HEK293 (cell line): ENCODE data around the gene ARNT2.

Experiments
- CTCF ChIP-seq: fragments of 450-650 bp; formaldehyde crosslinking; IDR thresholded peaks from 2 replicates; pipeline ENCODE4 v1.5.1; 2016; ENCODE audit warnings: missing biosample characterization, missing genetic modification characterization
- ZFP41 ChIP-seq: fragments of 450-650 bp; formaldehyde crosslinking; IDR thresholded peaks from 2 replicates; pipeline ENCODE4 v1.5.1; 2016; ENCODE audit warnings: missing biosample characterization, missing genetic modification characterization, borderline replicate concordance
- ZNF114 ChIP-seq: fragments of 450-650 bp; formaldehyde crosslinking; IDR thresholded peaks from 2 replicates; pipeline ENCODE4 v1.5.0; 2017; ENCODE audit warnings: missing biosample characterization, missing genetic modification characterization
- ZNF146 ChIP-seq: fragments of 450-650 bp; formaldehyde crosslinking; IDR thresholded peaks from 2 replicates; pipeline ENCODE4 v1.5.1; 2016; ENCODE audit warnings: missing biosample characterization, missing genetic modification characterization
- ZNF174 ChIP-seq: fragments of 450-650 bp; formaldehyde crosslinking; IDR thresholded peaks from 2 replicates; pipeline ENCODE4 v1.5.0; 2017; ENCODE audit warnings: missing biosample characterization, mild to moderate bottlenecking, missing genetic modification characterization
- ZNF426 ChIP-seq: fragments of 450-650 bp; formaldehyde crosslinking; IDR thresholded peaks from 2 replicates; pipeline ENCODE4 v1.5.1; 2017; ENCODE audit warnings: missing biosample characterization, missing genetic modification characterization, mild to moderate bottlenecking, inconsistent platforms, moderate library complexity
- ZNF549 ChIP-seq: fragments of 450-650 bp; IDR thresholded peaks from 2 replicates; pipeline ENCODE4 v1.5.1; 2018; ENCODE audit warnings: missing biosample characterization, missing genetic modification characterization, mild to moderate bottlenecking, inconsistent platforms, moderate library complexity
- ZSCAN16 ChIP-seq: fragments of 450-650 bp; formaldehyde crosslinking; IDR thresholded peaks from 2 replicates; pipeline ENCODE4 v1.5.1; 2016; ENCODE audit warnings: missing biosample characterization, missing genetic modification characterization
- TF ChIP-seq, protein P1 (sequence below): fragments of 450-650 bp; formaldehyde crosslinking; IDR thresholded peaks from 2 replicates; pipeline ENCODE4 v1.5.1; 2016; ENCODE audit warnings: missing biosample characterization, missing genetic modification characterization
- TF ChIP-seq, protein P2 (sequence below): fragments of 450-650 bp; formaldehyde crosslinking; IDR thresholded peaks from 2 replicates; pipeline ENCODE4 v1.5.1; 2016; ENCODE audit warnings: missing biosample characterization, missing genetic modification characterization

DNA sequence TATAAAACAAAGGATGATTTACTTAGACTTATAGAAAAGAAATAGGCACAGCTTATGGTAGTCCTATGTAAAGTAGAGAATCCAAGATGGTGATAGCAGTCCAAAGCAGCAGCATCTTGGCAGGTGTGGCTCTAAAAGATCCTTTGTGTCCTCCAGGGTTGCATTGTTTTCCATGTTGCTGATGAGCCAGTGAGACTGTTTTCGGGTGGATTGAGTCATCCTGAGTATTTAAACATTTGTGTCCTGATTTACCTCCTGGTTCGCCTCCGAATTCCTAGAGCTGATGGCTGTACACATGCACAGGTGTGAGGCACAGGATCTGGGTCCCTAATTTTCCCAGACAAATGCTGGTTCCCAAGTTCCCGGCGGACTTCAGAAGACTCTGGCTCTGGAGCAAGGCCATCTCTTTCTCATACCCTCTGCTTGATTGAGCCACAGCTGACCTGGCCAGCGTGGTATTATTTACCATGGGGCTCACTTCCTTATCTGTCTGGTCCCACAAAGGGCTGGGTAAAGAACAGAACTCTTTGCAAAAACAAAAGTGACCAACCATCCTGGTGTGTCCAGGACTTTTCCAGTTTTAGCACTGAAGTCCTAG is 51.0 kb downstream of the ARNT2 start:
- TF ChIP-seq ZNF174 (tag by site-specific recombination) (no peak), CTCF (no peak), ZNF146 (tag by site-specific recombination) (no peak), ZNF549 (tag by site-specific recombination) (no peak), ZNF426 (tag by site-specific recombination) (no peak), ZSCAN16 (tag by site-specific recombination) (no peak), ZNF114 (tag by site-specific recombination) (no peak), ZFP41 (no peak)
- TF ChIP-seq, protein P1, sequence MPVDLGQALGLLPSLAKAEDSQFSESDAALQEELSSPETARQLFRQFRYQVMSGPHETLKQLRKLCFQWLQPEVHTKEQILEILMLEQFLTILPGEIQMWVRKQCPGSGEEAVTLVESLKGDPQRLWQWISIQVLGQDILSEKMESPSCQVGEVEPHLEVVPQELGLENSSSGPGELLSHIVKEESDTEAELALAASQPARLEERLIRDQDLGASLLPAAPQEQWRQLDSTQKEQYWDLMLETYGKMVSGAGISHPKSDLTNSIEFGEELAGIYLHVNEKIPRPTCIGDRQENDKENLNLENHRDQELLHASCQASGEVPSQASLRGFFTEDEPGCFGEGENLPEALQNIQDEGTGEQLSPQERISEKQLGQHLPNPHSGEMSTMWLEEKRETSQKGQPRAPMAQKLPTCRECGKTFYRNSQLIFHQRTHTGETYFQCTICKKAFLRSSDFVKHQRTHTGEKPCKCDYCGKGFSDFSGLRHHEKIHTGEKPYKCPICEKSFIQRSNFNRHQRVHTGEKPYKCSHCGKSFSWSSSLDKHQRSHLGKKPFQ (tag by site-specific recombination) = no peak
- TF ChIP-seq, protein P2, sequence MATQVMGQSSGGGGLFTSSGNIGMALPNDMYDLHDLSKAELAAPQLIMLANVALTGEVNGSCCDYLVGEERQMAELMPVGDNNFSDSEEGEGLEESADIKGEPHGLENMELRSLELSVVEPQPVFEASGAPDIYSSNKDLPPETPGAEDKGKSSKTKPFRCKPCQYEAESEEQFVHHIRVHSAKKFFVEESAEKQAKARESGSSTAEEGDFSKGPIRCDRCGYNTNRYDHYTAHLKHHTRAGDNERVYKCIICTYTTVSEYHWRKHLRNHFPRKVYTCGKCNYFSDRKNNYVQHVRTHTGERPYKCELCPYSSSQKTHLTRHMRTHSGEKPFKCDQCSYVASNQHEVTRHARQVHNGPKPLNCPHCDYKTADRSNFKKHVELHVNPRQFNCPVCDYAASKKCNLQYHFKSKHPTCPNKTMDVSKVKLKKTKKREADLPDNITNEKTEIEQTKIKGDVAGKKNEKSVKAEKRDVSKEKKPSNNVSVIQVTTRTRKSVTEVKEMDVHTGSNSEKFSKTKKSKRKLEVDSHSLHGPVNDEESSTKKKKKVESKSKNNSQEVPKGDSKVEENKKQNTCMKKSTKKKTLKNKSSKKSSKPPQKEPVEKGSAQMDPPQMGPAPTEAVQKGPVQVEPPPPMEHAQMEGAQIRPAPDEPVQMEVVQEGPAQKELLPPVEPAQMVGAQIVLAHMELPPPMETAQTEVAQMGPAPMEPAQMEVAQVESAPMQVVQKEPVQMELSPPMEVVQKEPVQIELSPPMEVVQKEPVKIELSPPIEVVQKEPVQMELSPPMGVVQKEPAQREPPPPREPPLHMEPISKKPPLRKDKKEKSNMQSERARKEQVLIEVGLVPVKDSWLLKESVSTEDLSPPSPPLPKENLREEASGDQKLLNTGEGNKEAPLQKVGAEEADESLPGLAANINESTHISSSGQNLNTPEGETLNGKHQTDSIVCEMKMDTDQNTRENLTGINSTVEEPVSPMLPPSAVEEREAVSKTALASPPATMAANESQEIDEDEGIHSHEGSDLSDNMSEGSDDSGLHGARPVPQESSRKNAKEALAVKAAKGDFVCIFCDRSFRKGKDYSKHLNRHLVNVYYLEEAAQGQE (tag by site-specific recombination) = no peak
